ENCODE measurements around the gene GGT1. TPM values are rescaled to one million over a fixed set of nuclear protein-coding genes. Genes with fewer than 3 reads are reported as not detected.
A peak's percentile ranks its signal among the peaks of the same experiment; 100 is the strongest.
"Not testable (repeated sequence)": the region's sequence is repeated elsewhere in the genome, so short reads cannot be mapped to it uniquely, and the experiment has no call there.

The GGT1 gene
- total RNA-seq, 1 donor from 2014 or later: 7.7 TPM

- not testable (repeated sequence) for H3K4me3 Mint-ChIP-seq; H3K27ac ChIP-seq; H3K27me3 ChIP-seq; H3K27ac Mint-ChIP-seq; H3K79me2 ChIP-seq (ENCODE audit: low read depth); H3K4me2 ChIP-seq; H2AFZ ChIP-seq (replicated peaks); H4K20me1 ChIP-seq (ENCODE audit: low read depth); H3K9me3 Mint-ChIP-seq; H3K9me3 ChIP-seq (ENCODE audit: low read depth); H3K27me3 Mint-ChIP-seq (ENCODE audit: insufficient read depth, low read depth); H3K9ac ChIP-seq; H3K36me3 ChIP-seq; H3K36me3 Mint-ChIP-seq; H3K4me1 ChIP-seq; H3K4me3 ChIP-seq
- H3F3A ChIP-seq (ENCODE audit: low read depth): peaks cover 12% of the 10 kb centered on the region
- peak; percentile 37 for DNase-seq (ENCODE audit: low spot score)
- peaks cover 25% of the 10 kb centered on the region for H3K4me1 Mint-ChIP-seq
- TF ChIP-seq CTCF (IDR thresholded peaks at IDR 0.05): peak; percentile 39
Measured at GRCh38 chr22:24629069-24629468, 26.1 kb downstream of the GGT1 start.

GRCh38 chr22:24630812-24631427 is 27.9 kb downstream of the GGT1 start:
- not testable (repeated sequence) for H3K36me3 ChIP-seq; H3K9me3 ChIP-seq (ENCODE audit: low read depth); H3K27me3 ChIP-seq; H3K36me3 Mint-ChIP-seq; H3K4me1 ChIP-seq; H3K27me3 Mint-ChIP-seq (ENCODE audit: insufficient read depth, low read depth); H2AFZ ChIP-seq (replicated peaks); H3K9me3 Mint-ChIP-seq; H3K79me2 ChIP-seq (ENCODE audit: low read depth); H3K9ac ChIP-seq; DNase-seq (ENCODE audit: low spot score); H4K20me1 ChIP-seq (ENCODE audit: low read depth); H3K4me2 ChIP-seq; H3K4me3 Mint-ChIP-seq; H3K4me3 ChIP-seq
- H3K27ac Mint-ChIP-seq: peak overlapping the region; percentile 82
- Histone ChIP-seq H3K27ac (peak overlapping the region; percentile 11), H3F3A (ENCODE audit: low read depth) (peaks cover 12% of the 10 kb centered on the region)
- H3K4me1 Mint-ChIP-seq: peaks cover 30% of the 10 kb centered on the region

GRCh38 chr22:24631430-24632122 is 28.6 kb downstream of the GGT1 start:
- H3K79me2 ChIP-seq (ENCODE audit: low read depth); H3K4me1 ChIP-seq; H3K4me3 Mint-ChIP-seq; H3K9me3 ChIP-seq (ENCODE audit: low read depth); H3K27me3 Mint-ChIP-seq (ENCODE audit: insufficient read depth, low read depth); H3K27me3 ChIP-seq; H4K20me1 ChIP-seq (ENCODE audit: low read depth); H3K9me3 Mint-ChIP-seq; H3K4me3 ChIP-seq; H3K36me3 ChIP-seq; H3K9ac ChIP-seq; H3K27ac Mint-ChIP-seq; H2AFZ ChIP-seq (replicated peaks); H3K36me3 Mint-ChIP-seq: not testable (repeated sequence)
- Histone ChIP-seq H3K27ac (peak overlapping the region; percentile 11), H3F3A (ENCODE audit: low read depth) (peaks cover 12% of the 10 kb centered on the region), H3K4me2 (peak overlapping the region; percentile 6)
- DNase-seq (ENCODE audit: low spot score): peak; percentile 4
- H3K4me1 Mint-ChIP-seq: peaks cover 32% of the 10 kb centered on the region

- not testable (repeated sequence) for DNase-seq (ENCODE audit: low spot score); H3K9me3 ChIP-seq (ENCODE audit: low read depth); H4K20me1 ChIP-seq (ENCODE audit: low read depth)
Measured at GRCh38 chr22:24632642-24633041, 29.6 kb downstream of the GGT1 start.

GRCh38 chr22:24633231-24634023 is 30.4 kb downstream of the GGT1 start:
- H3K9me3 Mint-ChIP-seq; H3K36me3 Mint-ChIP-seq; H3K9ac ChIP-seq; H4K20me1 ChIP-seq (ENCODE audit: low read depth); H3K27ac ChIP-seq; H3K79me2 ChIP-seq (ENCODE audit: low read depth); DNase-seq (ENCODE audit: low spot score); H3K9me3 ChIP-seq (ENCODE audit: low read depth); H3K36me3 ChIP-seq; H3K4me1 ChIP-seq; H3K4me3 ChIP-seq; H2AFZ ChIP-seq (replicated peaks); H3K4me2 ChIP-seq; H3K27me3 ChIP-seq; H3K27me3 Mint-ChIP-seq (ENCODE audit: insufficient read depth, low read depth): not testable (repeated sequence)
- peak overlapping the region; percentile 2 for H3K4me3 Mint-ChIP-seq
- H3F3A ChIP-seq (ENCODE audit: low read depth): peaks cover 12% of the 10 kb centered on the region
- peaks cover 33% of the 10 kb centered on the region for H3K4me1 Mint-ChIP-seq
- H3K27ac Mint-ChIP-seq: peak overlapping the region; percentile 24

More at GRCh38 chr22:24632642-24633041, 29.6 kb downstream of the GGT1 start:
- H3K9ac ChIP-seq; H3K4me2 ChIP-seq; H3K4me1 ChIP-seq; H3K27me3 ChIP-seq; H3K9me3 Mint-ChIP-seq; H3K36me3 Mint-ChIP-seq; H3K79me2 ChIP-seq (ENCODE audit: low read depth); H3K36me3 ChIP-seq; H3K27ac Mint-ChIP-seq; H3K27ac ChIP-seq; H2AFZ ChIP-seq (replicated peaks); H3K4me3 ChIP-seq; H3K4me3 Mint-ChIP-seq; H3K27me3 Mint-ChIP-seq (ENCODE audit: insufficient read depth, low read depth): not testable (repeated sequence)
- peaks cover 12% of the 10 kb centered on the region for H3F3A ChIP-seq (ENCODE audit: low read depth)
- peaks cover 33% of the 10 kb centered on the region for H3K4me1 Mint-ChIP-seq
